ENCODE results near the gene TRAPPC2B.

The TRAPPC2B gene

GRCh38 chr19:57357406-57357805 is 5.9 kb upstream of the TRAPPC2B start:
- Histone ChIP-seq H3K4ac (ENCODE audit: low read length) (no peak overlapping the region), H4K91ac (ENCODE audit: low read depth, low read length, poor library complexity) (no peak overlapping the region), H3K79me1 (ENCODE audit: low read depth, low read length) (peaks cover 1% of the 10 kb centered on the region), H3K4me2 (ENCODE audit: insufficient read depth, low read length, poor library complexity, severe bottlenecking) (no peak overlapping the region), H3K9ac (ENCODE audit: low read depth, low read length, poor library complexity) (no peak overlapping the region), H3K9me3 (replicated peaks in 1 of 2; ENCODE audit: control insufficient read depth in 2 of 2, insufficient read depth in 1 of 2, low read depth in 1 of 2, low read length in 2 of 2) (no peaks in the 10 kb centered on the region), H3K27ac (replicated peaks; ENCODE audit: low read length) (no peak overlapping the region), H2AFZ (ENCODE audit: low read length) (no peak overlapping the region), H4K8ac (ENCODE audit: low read depth, low read length) (no peak overlapping the region), H2AK5ac (ENCODE audit: low read depth, low read length) (no peak overlapping the region), H3K36me3 (replicated peaks in 1 of 2; ENCODE audit: control insufficient read depth in 2 of 2, insufficient read depth in 2 of 2, low read length in 2 of 2) (peaks cover 41 to 74% of the 10 kb centered on the region in 2 donors), H3K4me1 (ENCODE audit: control insufficient read depth in 2 of 2, insufficient read depth in 1 of 2, low read depth in 1 of 2, low read length in 2 of 2) (peaks cover 0 to 1% of the 10 kb centered on the region in 2 donors), H2BK5ac (ENCODE audit: low read length) (no peak overlapping the region), H3K4me3 (ENCODE audit: low read length in 2 of 2) (no peak overlapping the region), H2BK120ac (ENCODE audit: low read depth, low read length) (no peak overlapping the region), H2BK12ac (ENCODE audit: low read length) (no peak overlapping the region), H3K23ac (ENCODE audit: low read depth, low read length, poor library complexity) (no peak overlapping the region), H2BK15ac (ENCODE audit: low read length) (no peak overlapping the region), H3K18ac (ENCODE audit: low read length) (no peak overlapping the region), H3K27me3 (ENCODE audit: control insufficient read depth in 3 of 3, insufficient read depth in 3 of 3, low read depth in 1 of 3, low read length in 3 of 3) (no peaks in the 10 kb centered on the region), H3K14ac (ENCODE audit: low read length) (no peak overlapping the region)
- no CpG with 5 or more reads among the region's 5 CpGs for WGBS, 2 donors (ENCODE audit: extremely low coverage in 2 of 2, insufficient read length in 2 of 2, insufficient replicate concordance in 1 of 2)
- no peak for DNase-seq (ENCODE audit: low spot score)

GRCh38 chr19:57359300-57359699 is 4.1 kb upstream of the TRAPPC2B start:
- DNase-seq (ENCODE audit: low spot score), result no peak
- no peak overlapping the region for H2BK120ac ChIP-seq (ENCODE audit: low read depth, low read length)
- H3K23ac ChIP-seq (ENCODE audit: low read depth, low read length, poor library complexity), result no peak overlapping the region
- peaks cover 0 to 4% of the 10 kb centered on the region in 2 donors for H3K4me1 ChIP-seq (ENCODE audit: control insufficient read depth in 2 of 2, insufficient read depth in 1 of 2, low read depth in 1 of 2, low read length in 2 of 2)
- peaks cover 2% of the 10 kb centered on the region for H3K79me1 ChIP-seq (ENCODE audit: low read depth, low read length)
- no peak overlapping the region for H3K9ac ChIP-seq (ENCODE audit: low read depth, low read length, poor library complexity)
- no peak overlapping the region for H3K27ac ChIP-seq (replicated peaks; ENCODE audit: low read length)
- H2BK12ac ChIP-seq (ENCODE audit: low read length), result no peak overlapping the region
- no peak overlapping the region for H3K4me3 ChIP-seq (ENCODE audit: low read length in 2 of 2)
- no peak overlapping the region for H2BK15ac ChIP-seq (ENCODE audit: low read length)
- no peak overlapping the region for H3K4ac ChIP-seq (ENCODE audit: low read length)
- no peak overlapping the region for H2AK5ac ChIP-seq (ENCODE audit: low read depth, low read length)
- no peak overlapping the region for H4K8ac ChIP-seq (ENCODE audit: low read depth, low read length)
- H3K9me3 ChIP-seq (replicated peaks in 1 of 2; ENCODE audit: control insufficient read depth in 2 of 2, insufficient read depth in 1 of 2, low read depth in 1 of 2, low read length in 2 of 2), result no peaks in the 10 kb centered on the region
- no peak overlapping the region for H4K91ac ChIP-seq (ENCODE audit: low read depth, low read length, poor library complexity)
- no peaks in the 10 kb centered on the region for H3K27me3 ChIP-seq (ENCODE audit: control insufficient read depth in 3 of 3, insufficient read depth in 3 of 3, low read depth in 1 of 3, low read length in 3 of 3)
- no peak overlapping the region for H2BK5ac ChIP-seq (ENCODE audit: low read length)
- no peak overlapping the region for H3K4me2 ChIP-seq (ENCODE audit: insufficient read depth, low read length, poor library complexity, severe bottlenecking)
- peaks cover 39 to 55% of the 10 kb centered on the region in 2 donors for H3K36me3 ChIP-seq (replicated peaks in 1 of 2; ENCODE audit: control insufficient read depth in 2 of 2, insufficient read depth in 2 of 2, low read length in 2 of 2)
- no peak overlapping the region for H3K14ac ChIP-seq (ENCODE audit: low read length)
- no peak overlapping the region for H3K18ac ChIP-seq (ENCODE audit: low read length)
- H2AFZ ChIP-seq (ENCODE audit: low read length), result no peak overlapping the region

GRCh38 chr19:57362419-57362818 is 932 bp upstream of the TRAPPC2B start:
- Histone ChIP-seq H3K4me2 (ENCODE audit: insufficient read depth, low read length, poor library complexity, severe bottlenecking) (no peak overlapping the region), H2AFZ (ENCODE audit: low read length) (peak overlapping the region; percentile 73), H3K4ac (ENCODE audit: low read length) (no peak overlapping the region), H2BK12ac (ENCODE audit: low read length) (no peak overlapping the region), H3K36me3 (replicated peaks in 1 of 2; ENCODE audit: control insufficient read depth in 2 of 2, insufficient read depth in 2 of 2, low read length in 2 of 2) (peaks cover 14 to 26% of the 10 kb centered on the region in 2 donors), H3K9ac (ENCODE audit: low read depth, low read length, poor library complexity) (no peak overlapping the region), H3K23ac (ENCODE audit: low read depth, low read length, poor library complexity) (no peak overlapping the region), H3K14ac (ENCODE audit: low read length) (no peak overlapping the region), H2BK120ac (ENCODE audit: low read depth, low read length) (no peak overlapping the region), H3K18ac (ENCODE audit: low read length) (no peak overlapping the region), H3K27me3 (ENCODE audit: control insufficient read depth in 3 of 3, insufficient read depth in 3 of 3, low read depth in 1 of 3, low read length in 3 of 3) (no peaks in the 10 kb centered on the region), H4K91ac (ENCODE audit: low read depth, low read length, poor library complexity) (no peak overlapping the region), H2AK5ac (ENCODE audit: low read depth, low read length) (no peak overlapping the region), H3K4me1 (ENCODE audit: control insufficient read depth in 2 of 2, insufficient read depth in 1 of 2, low read depth in 1 of 2, low read length in 2 of 2) (peaks cover 0 to 4% of the 10 kb centered on the region in 2 donors), H3K27ac (replicated peaks; ENCODE audit: low read length) (no peak overlapping the region), H2BK5ac (ENCODE audit: low read length) (no peak overlapping the region), H2BK15ac (ENCODE audit: low read length) (no peak overlapping the region), H3K4me3 (ENCODE audit: low read length in 2 of 2) (peak overlapping the region in 1 of 2 donors; percentile 68), H4K8ac (ENCODE audit: low read depth, low read length) (no peak overlapping the region), H3K9me3 (replicated peaks in 1 of 2; ENCODE audit: control insufficient read depth in 2 of 2, insufficient read depth in 1 of 2, low read depth in 1 of 2, low read length in 2 of 2) (no peaks in the 10 kb centered on the region), H3K79me1 (ENCODE audit: low read depth, low read length) (peaks cover 2% of the 10 kb centered on the region)
- WGBS, 2 donors (ENCODE audit: extremely low coverage in 2 of 2, insufficient read length in 2 of 2, insufficient replicate concordance in 1 of 2), result no CpG with 5 or more reads among the region's 2 CpGs
- no peak for DNase-seq (ENCODE audit: low spot score)

- peak overlapping the region; percentile 66 for H2BK5ac ChIP-seq (ENCODE audit: low read length)
- H3K4me3 ChIP-seq (ENCODE audit: low read length in 2 of 2), result peak overlapping the region; percentile 68 to 90
- no peak overlapping the region for H3K23ac ChIP-seq (ENCODE audit: low read depth, low read length, poor library complexity)
- no peak overlapping the region for H2BK12ac ChIP-seq (ENCODE audit: low read length)
- H3K27ac ChIP-seq (replicated peaks; ENCODE audit: low read length), result no peak overlapping the region
- no peak overlapping the region for H2BK120ac ChIP-seq (ENCODE audit: low read depth, low read length)
- peaks cover 4 to 19% of the 10 kb centered on the region in 2 donors for H3K36me3 ChIP-seq (replicated peaks in 1 of 2; ENCODE audit: control insufficient read depth in 2 of 2, insufficient read depth in 2 of 2, low read length in 2 of 2)
- no peaks in the 10 kb centered on the region for H3K27me3 ChIP-seq (ENCODE audit: control insufficient read depth in 3 of 3, insufficient read depth in 3 of 3, low read depth in 1 of 3, low read length in 3 of 3)
- H2AK5ac ChIP-seq (ENCODE audit: low read depth, low read length), result peak overlapping the region; percentile 46
- peak overlapping the region; percentile 49 for H2BK15ac ChIP-seq (ENCODE audit: low read length)
- H4K8ac ChIP-seq (ENCODE audit: low read depth, low read length), result no peak overlapping the region
- H3K79me1 ChIP-seq (ENCODE audit: low read depth, low read length), result peaks cover 4% of the 10 kb centered on the region
- H3K4me2 ChIP-seq (ENCODE audit: insufficient read depth, low read length, poor library complexity, severe bottlenecking), result peak overlapping the region; percentile 89
- no peak overlapping the region for H4K91ac ChIP-seq (ENCODE audit: low read depth, low read length, poor library complexity)
- no peak overlapping the region for H3K4ac ChIP-seq (ENCODE audit: low read length)
- no CpG with 5 or more reads among the region's 18 CpGs for WGBS, 2 donors (ENCODE audit: extremely low coverage in 2 of 2, insufficient read length in 2 of 2, insufficient replicate concordance in 1 of 2)
- peak overlapping the region; percentile 74 for H2AFZ ChIP-seq (ENCODE audit: low read length)
- H3K9me3 ChIP-seq (replicated peaks in 1 of 2; ENCODE audit: control insufficient read depth in 2 of 2, insufficient read depth in 1 of 2, low read depth in 1 of 2, low read length in 2 of 2), result no peaks in the 10 kb centered on the region
- DNase-seq (ENCODE audit: low spot score), result no peak
- H3K14ac ChIP-seq (ENCODE audit: low read length), result peak overlapping the region; percentile 56
- peak overlapping the region; percentile 48 for H3K18ac ChIP-seq (ENCODE audit: low read length)
- H3K4me1 ChIP-seq (ENCODE audit: control insufficient read depth in 2 of 2, insufficient read depth in 1 of 2, low read depth in 1 of 2, low read length in 2 of 2), result peaks cover 0 to 4% of the 10 kb centered on the region in 2 donors
- peak overlapping the region; percentile 70 for H3K9ac ChIP-seq (ENCODE audit: low read depth, low read length, poor library complexity)
Observed at GRCh38 chr19:57363688-57364181, 384 bp downstream of the TRAPPC2B start.
